GM18505 (cell line): ENCODE results near the gene MRPS18B.

Experiments
- ATAC-seq: cut with Tn5 transposase; IDR thresholded peaks from one replicate; pipeline ENCODE4 v1.9.1; 2021; ENCODE audit not compliant: unreplicated experiment
- POLR2A ChIP-seq: IDR thresholded peaks from 4 replicates; pipeline ENCODE4 v1.6.1; 2011; ENCODE audit warnings: borderline replicate concordance; ENCODE audit not compliant: insufficient read depth, insufficient read length; ENCODE audit errors: extremely low read depth

MRPS18B gene

GRCh38 chr6:30617565-30618269 is at the start of gene MRPS18B:
Gene MRPS18B, plus strand, starts transcription at chr6:30617840. Its CDS starts 26 bp downstream, at chr6:30617866.
- TF ChIP-seq POLR2A, result peak; percentile 91
- peak; percentile 64 for ATAC-seq

DNA sequence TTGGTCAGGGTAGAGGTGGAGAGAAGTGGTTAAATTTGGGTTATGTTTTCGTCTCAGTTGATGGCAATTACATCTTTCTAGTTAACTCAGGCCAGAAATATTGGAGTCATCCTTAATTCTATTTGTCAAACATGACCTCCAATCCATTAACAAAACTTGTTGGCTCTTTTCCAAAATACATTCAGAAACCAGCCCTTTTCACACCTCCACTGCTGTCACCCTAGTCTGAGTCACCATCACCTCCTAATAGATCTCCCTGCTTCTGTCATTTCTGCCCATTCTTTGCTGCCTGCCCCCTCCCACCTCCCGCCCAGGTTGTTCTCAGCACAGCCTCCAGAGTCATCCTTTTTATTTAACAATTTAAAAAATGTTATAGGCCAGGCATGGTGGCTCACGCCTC is 49.4 kb upstream of the MRPS18B start:
- no peak for TF ChIP-seq POLR2A
- no peak for ATAC-seq

DNA sequence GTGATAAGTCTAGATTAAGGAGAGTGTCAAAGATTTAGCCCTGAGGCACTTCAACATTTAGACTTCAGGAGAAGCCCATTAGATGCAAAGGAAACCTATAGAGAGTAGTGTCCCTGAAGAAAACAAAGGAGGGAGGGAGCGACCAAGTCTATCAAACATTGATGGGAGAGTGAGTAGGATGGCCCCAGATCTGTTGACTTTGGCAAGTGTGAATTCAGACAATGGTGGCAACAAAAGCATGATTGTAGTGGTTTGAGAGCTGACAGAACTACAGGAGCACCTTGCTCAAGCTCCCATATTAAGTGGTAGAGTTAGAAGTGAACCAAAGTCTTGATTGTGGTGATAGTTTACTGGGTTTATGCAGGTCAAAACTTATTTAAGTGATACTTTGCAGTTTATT is 47.4 kb upstream of the MRPS18B start:
- TF ChIP-seq POLR2A, result no peak
- ATAC-seq, result no peak

DNA sequence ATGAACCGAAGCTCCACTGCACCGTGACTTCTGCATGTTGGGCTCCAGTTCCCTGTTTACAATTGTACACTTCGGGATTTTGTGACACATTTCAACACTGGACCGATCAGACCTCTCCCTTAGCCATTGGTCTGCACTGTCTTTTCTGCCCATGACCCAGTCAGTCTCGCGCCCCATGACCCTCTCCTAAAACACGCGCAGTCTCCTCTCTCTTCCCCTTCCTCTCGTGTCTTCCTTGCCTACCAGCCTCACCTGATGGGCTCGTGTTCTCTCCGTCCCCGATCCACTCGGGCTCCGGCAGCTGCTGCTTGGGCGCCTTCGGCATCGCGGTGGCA is 46.9 kb upstream of the MRPS18B start:
- TF ChIP-seq POLR2A, result no peak
- peak; percentile 25 for ATAC-seq

DNA sequence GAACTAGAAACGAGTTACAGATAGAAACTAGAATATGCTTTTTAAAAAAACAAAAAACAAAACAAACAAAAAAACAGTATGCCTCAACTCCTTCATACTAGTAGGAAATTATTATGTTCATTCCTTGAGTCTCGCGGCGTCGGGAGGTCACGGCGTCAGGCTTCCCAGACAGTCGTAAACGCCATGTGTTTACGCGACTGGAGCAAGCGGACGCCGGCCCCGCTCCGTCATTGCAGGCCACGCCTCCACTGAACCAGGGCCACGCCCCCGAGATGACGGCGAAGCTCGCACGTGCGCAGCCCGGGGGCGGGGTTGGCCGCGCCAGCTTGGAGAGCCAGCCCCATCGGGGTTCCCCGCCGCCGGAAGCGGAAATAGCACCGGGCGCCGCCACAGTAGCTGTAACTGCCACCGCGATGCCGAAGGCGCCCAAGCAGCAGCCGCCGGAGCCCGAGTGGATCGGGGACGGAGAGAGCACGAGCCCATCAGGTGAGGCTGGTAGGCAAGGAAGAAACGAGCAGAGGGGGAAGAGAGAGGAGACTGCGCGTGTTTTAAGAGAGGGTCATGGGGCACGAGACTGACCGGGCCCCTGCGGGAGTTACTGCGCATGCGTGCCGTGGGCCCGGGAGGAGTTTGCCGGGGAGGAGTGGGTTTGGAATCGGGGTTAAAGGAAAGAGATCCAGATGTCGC is 46.4 kb upstream of the MRPS18B start, which contains the start of gene ABCF1:
ABCF1 (plus strand) TSS at position 368 of the 687 bp plus-strand sequence; CDS start at position 414, 46 bp downstream.
- peak; percentile 94 for TF ChIP-seq POLR2A
- ATAC-seq, result peak; percentile 90

DNA sequence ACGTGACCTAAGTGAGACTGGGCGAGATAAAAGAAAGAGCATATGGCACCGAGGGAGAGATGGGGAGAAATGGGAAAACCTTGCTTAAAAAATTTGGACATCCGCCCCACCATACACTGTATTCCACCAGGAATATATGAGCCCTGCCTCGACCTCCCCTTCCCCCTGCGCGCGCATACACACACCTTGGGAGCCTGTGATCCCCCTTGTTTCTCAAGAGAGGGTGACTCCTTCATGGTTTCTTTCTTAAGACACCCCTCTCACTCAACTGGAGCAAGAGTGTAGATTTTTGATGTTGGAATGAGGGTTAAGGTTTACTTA is 45.9 kb upstream of the MRPS18B start:
- no peak for ATAC-seq
- no peak for TF ChIP-seq POLR2A

DNA sequence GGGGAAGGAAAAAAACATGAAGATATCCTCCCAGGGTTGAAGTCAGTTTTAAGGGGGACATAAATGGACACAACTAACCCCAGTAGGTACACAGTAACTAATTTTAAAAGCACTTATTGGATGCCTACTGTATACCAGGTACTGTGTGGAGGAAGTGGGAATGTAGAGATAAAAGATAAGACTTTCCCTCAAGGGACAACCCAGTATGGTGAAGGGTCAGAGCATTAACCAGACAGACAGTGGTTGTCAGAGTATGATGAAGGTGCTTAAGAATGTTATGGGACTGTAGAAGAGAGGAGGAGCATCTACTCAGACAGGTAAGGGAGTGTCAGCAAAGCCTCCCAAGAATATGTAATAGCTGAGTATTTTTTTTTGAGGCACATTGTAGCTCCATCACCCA is 45.5 kb upstream of the MRPS18B start:
- TF ChIP-seq POLR2A, result no peak

DNA sequence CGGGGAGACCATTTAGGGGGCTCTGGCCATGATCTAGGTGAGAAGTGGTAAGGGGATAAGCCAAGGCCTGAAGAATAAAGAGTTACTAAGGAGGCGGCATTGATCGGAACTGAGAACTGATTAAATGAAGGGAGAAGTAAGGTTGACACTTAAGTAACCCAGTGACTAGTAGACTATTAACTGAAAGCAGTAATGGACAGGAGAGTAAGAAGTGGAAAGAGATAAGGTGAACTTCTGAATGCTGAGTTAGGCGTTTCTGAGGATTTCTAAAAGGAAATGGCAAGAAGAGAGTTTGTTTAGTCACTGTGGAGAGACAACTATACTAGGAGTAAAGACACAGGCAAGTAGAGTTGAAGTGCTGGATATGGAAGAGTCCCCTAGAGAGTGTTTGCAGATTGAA is 44.5 kb upstream of the MRPS18B start:
- ATAC-seq, result no peak
- TF ChIP-seq POLR2A, result no peak

More for the DNA sequence above, 45.5 kb upstream of the MRPS18B start:
- no peak for ATAC-seq

DNA sequence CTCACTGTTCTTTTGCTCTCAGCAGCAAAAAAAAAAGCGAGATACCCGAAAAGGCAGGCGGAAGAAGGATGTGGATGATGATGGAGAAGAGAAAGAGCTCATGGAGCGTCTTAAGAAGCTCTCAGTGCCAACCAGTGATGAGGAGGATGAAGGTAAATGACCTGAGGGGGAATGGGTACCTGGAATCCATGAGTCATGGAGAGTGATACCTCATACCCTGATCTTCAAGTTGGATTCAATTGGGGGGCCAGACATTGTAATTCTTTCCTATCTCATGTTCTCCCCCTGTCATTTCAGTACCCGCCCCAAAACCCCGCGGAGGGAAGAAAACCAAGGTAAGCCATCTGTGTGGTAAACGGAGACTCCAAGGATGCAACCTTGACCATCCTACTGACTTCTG is 39.6 kb upstream of the MRPS18B start:
- ATAC-seq, result no peak
- TF ChIP-seq POLR2A, result no peak

DNA sequence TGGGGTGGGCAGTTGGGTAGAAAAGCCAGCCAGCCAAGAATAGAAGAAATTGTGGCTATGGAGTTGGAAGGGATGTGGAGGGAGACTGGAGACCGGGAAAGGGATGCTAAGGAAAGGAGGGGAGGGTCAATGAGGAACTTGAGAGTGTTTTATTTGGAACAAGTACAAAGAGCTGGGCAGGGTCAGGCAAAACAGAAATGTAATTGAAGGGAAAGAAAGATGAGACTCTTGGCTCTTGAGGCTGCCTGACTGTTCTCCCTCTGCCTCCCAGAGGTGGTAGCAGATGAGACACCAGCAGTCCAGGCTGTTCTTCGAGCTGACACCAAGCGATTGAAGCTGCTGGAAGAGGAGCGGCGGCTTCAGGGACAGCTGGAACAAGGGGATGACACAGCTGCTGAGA is 33.7 kb upstream of the MRPS18B start:
- ATAC-seq, result no peak

GRCh38 chr6:30589754-30590358 is 27.8 kb upstream of the MRPS18B start:
- no peak for ATAC-seq
- no peak for TF ChIP-seq POLR2A

More for the DNA sequence above, 33.7 kb upstream of the MRPS18B start:
- no peak for TF ChIP-seq POLR2A

DNA sequence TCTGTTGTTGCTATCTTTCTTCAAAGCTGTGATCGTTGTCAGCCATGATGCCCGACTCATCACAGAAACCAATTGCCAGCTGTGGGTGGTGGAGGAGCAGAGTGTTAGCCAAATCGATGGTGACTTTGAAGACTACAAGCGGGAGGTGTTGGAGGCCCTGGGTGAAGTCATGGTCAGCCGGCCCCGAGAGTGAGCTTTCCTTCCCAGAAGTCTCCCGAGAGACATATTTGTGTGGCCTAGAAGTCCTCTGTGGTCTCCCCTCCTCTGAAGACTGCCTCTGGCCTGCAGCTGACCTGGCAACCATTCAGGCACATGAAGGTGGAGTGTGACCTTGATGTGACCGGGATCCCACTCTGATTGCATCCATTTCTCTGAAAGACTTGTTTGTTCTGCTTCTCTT is 27.1 kb upstream of the MRPS18B start:
- TF ChIP-seq POLR2A, result no peak
- no peak for ATAC-seq

DNA sequence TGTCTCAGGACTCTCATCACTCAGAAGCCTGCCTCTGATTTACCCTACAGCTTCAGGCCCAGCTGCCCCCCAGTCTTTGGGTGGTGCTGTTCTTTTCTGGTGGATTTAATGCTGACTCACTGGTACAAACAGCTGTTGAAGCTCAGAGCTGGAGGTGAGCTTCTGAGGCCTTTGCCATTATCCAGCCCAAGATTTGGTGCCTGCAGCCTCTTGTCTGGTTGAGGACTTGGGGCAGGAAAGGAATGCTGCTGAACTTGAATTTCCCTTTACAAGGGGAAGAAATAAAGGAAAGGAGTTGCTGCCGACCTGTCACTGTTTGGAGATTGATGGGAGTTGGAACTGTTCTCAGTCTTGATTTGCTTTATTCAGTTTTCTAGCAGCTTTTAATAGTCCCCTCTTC is 26.6 kb upstream of the MRPS18B start:
- TF ChIP-seq POLR2A, result no peak
- ATAC-seq, result no peak

- no peak for ATAC-seq
- no peak for TF ChIP-seq POLR2A
These were observed 25.4 kb upstream of the MRPS18B start for GRCh38 chr6:30592287-30592686.
